NCI-H1105 treated with DMSO at 0.1 percent for 48 hours (cell line): Measurements from ENCODE around the gene AQP7.
A peak's percentile ranks its signal among the peaks of the same experiment; 100 is the strongest.
"Not testable (repeated sequence)": the region's sequence is repeated elsewhere in the genome, so short reads cannot be mapped to it uniquely, and the experiment has no call there.

Source experiments
- DNase-seq: peaks from one replicate; lab custom pipeline; 2025; lab: John Stamatoyannopoulos, UW

Gene AQP7

DNA sequence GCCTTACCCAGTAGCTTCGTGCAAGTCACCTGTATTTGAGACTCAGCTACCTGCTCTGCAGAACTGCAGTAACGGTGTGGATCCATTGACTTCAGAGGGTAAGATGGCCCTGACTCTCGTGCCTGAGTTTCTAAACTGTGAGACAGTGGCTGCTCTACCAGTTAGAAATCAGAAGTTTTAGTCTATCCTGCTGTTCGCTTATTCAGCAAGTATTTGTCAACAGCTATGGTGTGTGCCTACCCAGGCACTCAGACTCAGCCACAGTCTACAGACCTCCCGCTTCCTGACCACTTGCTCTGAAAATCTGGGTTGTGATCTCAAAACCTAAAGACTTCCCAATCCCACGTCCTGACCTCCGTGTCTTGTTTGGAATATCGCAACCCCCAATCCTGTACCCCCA is 31.5 kb upstream of the AQP7 start:
- no peak for DNase-seq

GRCh38 chr9:33431420-33431819 is 29.1 kb upstream of the AQP7 start:
- no peak for DNase-seq

- no peak for DNase-seq
These were observed 28.6 kb upstream of the AQP7 start for GRCh38 chr9:33430942-33431341.

- DNase-seq, result no peak
These were observed 27.1 kb upstream of the AQP7 start for GRCh38 chr9:33429256-33429985.

- DNase-seq, result no peak
These were observed 24.5 kb upstream of the AQP7 start for GRCh38 chr9:33426843-33427293.

- no peak for DNase-seq
These were observed 22.8 kb upstream of the AQP7 start for GRCh38 chr9:33425128-33425533.

DNA sequence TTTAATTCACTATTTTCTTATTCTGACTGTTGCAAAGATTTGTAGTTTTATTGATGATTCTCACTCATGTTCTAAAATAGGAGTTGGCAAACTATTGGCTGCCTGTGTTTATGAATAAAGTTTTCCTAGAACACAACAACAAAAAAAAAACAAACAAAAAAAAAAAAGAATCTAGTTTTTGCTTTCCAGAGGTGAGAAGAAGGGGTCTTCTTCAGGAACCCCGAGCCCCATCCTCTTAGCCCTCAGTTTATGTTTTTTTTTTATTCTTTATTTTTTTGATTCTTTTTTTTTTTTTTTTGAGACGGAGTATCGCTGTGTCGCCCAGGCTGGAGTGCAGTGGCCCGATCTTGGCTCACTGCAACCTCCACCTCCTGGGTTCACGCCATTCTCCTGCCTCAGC is 22.1 kb upstream of the AQP7 start:
- not testable (repeated sequence) for DNase-seq

DNA sequence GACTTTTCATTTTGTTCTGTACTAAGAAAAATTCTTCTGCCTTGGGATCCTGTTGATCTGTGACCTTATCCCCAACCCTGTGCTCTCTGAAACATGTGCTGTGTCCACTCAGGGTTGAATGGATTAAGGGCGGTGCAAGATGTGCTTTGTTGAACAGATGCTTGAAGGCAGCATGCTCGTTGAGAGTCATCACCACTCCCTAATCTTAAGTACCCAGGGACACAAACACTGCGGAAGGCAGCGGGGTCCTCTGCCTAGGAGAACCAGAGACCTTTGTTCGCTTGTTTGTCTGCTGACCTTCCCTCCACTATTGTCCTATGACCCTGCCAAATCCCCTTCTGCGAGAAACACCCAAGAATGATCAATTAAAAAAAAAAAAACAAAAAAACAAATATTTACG is 21.7 kb upstream of the AQP7 start:
- DNase-seq, result not testable (repeated sequence)

GRCh38 chr9:33419708-33420303 is 17.4 kb upstream of the AQP7 start:
- no peak for DNase-seq

DNA sequence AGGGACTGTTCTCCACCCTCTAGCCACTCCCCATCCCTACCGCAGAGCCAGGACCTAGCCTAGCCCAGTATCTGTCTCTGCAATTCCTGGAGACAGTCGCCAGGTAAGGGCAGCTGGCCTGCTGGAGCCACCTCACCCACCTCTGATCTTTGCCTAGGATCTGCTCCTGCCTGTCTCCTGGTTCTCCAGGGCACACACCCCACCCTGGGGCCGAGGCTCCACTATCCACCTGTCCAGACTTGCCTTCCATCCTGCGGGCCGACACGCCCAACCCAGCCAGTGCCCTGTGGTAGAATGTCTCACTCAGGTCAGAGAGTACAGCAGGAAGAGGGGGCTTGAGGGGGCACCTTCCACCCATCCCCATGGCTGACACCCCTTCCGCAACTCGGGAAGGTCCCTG is 15.7 kb upstream of the AQP7 start:
- no peak for DNase-seq

DNA sequence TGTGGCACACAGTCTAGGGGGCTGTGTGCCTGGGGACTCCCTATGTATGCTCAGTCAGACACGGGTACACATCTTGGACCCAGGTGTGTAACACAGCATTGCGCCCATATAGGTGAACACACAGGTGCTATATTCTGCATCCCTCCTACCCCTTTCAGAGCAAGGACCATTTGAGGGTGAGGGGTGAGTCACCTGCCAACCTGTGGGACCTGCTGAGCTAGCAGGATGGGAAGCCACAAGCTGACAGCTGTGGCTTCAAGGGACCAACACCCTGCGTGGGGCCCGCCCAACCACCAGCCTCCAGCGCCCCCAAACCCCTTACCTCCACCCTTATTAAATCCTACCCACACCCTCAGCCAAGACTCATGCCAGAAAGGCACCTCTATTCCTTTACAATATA is 14.6 kb upstream of the AQP7 start:
- DNase-seq, result no peak

DNA sequence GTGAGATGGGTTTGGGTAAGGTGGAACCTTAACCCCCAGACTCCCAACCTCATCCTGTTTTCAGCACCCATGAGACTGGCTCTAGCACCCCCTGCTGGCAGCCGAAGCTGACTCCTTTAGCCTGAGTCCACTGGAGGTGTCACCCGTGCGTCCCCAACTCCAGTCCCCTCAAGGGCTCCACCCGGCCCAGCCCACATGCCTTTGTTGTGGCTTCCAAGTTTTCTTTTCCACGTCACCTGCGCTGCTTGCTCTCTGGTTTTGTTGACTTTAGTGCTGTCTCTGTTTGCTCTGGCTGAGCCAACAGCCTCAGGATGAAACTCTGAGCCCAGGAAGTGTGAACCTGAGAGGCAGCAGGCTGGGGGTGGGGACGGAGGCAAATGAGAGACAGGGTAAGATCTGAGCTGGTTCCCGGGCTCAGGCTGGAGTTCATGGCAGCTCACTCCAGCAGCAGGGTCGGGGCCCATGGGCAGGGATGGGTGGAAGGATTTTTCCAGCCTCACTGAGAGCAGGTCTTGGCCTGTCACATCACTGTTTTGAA is 13.2 kb upstream of the AQP7 start:
- DNase-seq, result peak; percentile 39

GRCh38 chr9:33414889-33415500 is 12.6 kb upstream of the AQP7 start:
- DNase-seq, result no peak

DNA sequence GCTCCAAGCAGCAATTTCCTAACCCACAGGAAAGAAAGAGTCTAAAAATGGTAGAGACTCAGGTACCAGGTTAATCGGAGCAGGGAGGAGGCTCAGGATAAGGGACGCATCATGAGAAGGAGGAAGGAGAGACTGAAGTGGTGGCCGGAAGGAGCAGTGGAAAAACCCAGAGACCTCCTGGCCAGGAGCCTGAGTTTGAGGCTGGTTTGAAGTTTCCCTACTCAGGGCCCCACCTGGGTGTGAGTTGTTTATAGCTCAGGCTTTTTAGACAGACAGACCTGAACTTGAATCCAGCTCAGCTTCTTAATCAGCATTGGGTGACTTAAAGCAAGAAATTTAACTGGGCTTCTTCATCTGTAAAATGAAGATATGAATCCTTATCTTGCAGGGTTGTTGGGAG is 11.9 kb upstream of the AQP7 start:
- DNase-seq, result no peak

DNA sequence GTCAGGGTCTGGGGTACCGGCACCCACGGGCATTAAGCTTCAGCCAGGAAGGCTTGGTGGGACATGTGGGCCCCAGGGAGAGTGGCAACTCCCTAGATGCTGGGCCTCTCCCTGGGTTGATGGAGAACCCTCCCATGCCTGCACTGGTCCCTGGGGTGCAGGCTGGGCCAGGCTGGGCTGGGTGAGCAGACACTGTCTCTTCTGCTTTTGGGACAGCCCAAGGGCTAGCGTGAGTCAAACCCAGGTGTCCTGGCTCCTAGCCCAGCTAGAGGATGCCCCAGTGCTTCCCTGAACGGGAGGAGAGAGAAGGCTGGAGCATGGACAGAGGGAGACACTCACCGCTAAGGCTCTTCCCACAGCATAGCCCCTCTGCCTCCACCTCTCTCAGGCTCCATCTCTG is 5.7 kb upstream of the AQP7 start:
- no peak for DNase-seq

DNA sequence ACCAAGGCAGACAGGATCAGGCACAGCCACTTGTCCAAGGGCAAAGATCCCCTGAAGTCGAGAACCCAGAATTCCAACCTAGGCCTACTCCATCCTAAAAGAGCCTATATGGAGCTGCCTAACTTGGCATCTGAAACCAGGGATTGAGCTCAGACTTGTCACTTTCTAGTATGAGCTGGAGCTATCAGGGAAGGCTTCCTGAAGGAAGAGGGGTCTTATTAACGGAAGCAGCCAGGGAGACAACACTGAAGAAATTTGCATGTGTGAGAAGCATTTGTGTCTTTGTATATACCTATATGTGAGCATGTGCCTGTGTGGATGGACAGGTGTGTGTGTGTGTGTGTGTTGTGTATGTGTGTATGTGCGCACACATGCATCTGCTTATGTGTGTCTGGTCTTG is 4.7 kb upstream of the AQP7 start:
- no peak for DNase-seq

DNA sequence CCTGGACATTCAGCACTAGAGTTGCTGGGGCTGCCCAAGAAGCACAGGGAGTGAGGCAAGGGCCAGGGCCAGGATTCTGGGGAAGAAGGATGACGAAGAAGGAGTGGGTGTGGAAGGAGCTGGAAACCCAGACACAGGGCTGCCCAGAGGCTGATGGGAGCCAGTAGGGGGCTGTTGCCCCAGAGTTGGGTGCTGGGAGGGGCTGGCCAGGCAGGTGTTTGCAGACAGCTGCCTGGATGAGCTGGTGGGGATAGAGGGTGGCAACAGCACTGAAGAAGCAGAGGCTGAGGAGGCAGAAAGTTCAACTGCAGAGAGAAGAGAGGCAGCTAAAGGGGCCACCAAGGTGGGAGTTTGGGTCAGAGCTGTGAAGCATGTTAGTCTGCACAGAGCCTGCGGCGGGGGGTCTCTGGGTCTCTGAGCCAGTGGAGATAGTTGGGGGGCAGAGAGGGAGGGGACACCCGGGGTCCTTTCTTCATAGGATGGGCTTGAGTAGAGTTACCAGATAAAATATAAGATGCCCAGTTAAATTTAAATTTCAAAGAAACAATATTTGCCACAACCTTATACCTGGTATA is 2.5 kb upstream of the AQP7 start:
- no peak for DNase-seq

- no peak for DNase-seq
These were observed 1.8 kb upstream of the AQP7 start for GRCh38 chr9:33403941-33404787.

- DNase-seq, result not testable (repeated sequence)
These were observed 559 bp downstream of the AQP7 start for GRCh38 chr9:33401809-33402208.

DNA sequence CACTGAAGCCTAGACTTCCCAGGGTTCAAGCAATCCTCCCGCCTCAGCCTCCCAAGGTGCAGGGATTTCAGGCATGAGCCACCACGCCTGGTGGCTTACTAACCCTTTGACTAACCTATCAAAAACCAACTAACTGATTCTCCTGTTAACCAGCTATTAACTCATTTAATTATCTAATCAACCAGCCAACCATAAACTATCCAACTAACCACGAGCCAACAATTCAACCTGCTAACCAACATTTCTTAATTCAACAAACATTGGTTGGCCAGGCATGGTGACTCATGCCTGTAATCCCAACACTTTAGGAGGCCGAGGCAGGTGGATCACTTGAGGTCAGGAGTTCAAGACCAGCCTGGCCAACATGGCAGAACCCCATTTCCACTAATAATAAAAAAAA is 3.3 kb downstream of the AQP7 start:
- DNase-seq, result not testable (repeated sequence)

DNA sequence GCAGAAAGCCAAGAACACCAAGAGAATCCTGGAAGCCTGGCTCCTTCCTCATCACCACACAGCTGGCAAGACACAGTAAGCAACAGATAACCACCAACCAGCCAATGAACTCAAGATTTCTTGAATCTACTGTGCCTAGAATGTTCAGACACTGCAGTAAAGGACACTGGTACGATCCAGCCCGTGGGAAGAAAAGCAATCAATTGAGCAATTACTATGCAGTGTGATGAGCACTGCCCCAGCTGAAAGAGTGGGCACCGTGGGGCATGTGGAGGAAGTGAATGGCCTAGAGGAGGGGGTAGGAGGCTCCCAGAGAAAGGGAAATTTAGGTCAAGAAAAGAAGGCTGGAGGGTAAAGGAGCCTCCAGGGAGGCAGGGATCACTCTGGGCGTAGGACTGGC is 4.6 kb downstream of the AQP7 start:
- not testable (repeated sequence) for DNase-seq
